NT2/D1 (cell line): Measurements from ENCODE around the gene TSPYL2.

ENCODE experiments used
- SUZ12 ChIP-seq: IDR thresholded peaks from 2 replicates; pipeline ENCODE4 v1.6.1; 2011; ENCODE audit not compliant: insufficient read length, insufficient read depth; ENCODE audit errors: extremely low read depth
- ZNF274 ChIP-seq: IDR thresholded peaks from 2 replicates; pipeline ENCODE4 v1.6.1; 2011; ENCODE audit warnings: mild to moderate bottlenecking, low read depth, low read length

- TF ChIP-seq SUZ12 (no peak), ZNF274 (no peak)
Observed at GRCh38 chrX:53122013-53122412, 39.8 kb downstream of the TSPYL2 start.
